Measurements from ENCODE around the gene MRGPRD.

Gene MRGPRD

DNA sequence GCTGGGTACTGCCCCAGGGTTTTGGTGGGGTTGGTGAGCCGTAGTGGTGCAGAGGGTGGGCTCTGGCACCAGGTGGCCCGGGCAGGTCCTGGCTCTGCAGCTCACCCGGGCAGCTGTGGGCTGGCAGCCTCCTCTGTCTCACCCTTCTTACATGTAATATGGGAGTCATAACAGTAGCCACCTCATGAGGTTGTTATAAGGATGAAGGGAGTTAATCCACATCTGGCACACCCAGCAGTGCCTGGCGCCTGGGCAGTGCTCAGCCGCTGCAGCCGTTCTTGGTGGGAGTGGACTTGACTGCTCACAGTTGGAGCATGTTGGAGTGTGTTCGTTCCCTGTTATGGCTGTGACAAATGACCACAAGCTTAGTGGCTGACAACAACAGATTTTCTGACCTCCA lies 48.4 kb downstream of the MRGPRD start:
- peaks cover 86% of the 10 kb centered on the region for H3K36me3 Mint-ChIP-seq (ENCODE audit: low read depth)
- DNase-seq = no peak
- no peaks in the 10 kb centered on the region for H3K4me1 Mint-ChIP-seq (ENCODE audit: low read depth)
- no peak overlapping the region for H3K27ac Mint-ChIP-seq
- no peaks in the 10 kb centered on the region for H3K9me3 Mint-ChIP-seq
- no peaks in the 10 kb centered on the region for H3K27me3 Mint-ChIP-seq
- no peak overlapping the region for H3K4me3 Mint-ChIP-seq

DNA sequence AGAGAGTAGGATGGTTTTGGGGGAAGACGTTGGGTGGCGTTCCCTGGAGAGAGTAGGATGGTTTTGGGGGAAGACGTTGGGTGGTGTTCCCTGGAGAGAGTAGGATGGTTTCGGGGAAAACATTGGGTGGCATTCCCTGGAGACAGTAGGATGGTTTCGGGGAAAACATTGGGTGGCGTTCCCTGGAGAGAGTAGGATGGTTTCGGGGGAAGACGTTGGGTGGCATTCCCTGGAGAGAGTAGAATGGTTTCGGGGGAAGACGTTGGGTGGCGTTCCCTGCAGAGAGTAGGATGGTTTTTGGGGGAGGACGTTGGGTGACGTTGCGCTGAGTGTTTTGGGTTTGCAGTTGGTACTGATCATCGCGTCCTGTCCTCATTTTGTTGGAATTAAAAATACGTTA lies 48.9 kb downstream of the MRGPRD start:
- H3K9me3 Mint-ChIP-seq = peaks cover 2% of the 10 kb centered on the region

GRCh38 chr11:68930991-68931855 lies 49.6 kb downstream of the MRGPRD start:
- Mint-ChIP-seq H3K27ac (no peak overlapping the region), H3K36me3 (ENCODE audit: low read depth) (peaks cover 87% of the 10 kb centered on the region), H3K9me3 (peaks cover 3% of the 10 kb centered on the region), H3K27me3 (no peaks in the 10 kb centered on the region), H3K4me3 (no peak overlapping the region), H3K4me1 (ENCODE audit: low read depth) (no peaks in the 10 kb centered on the region)
- no peak for DNase-seq

More for the DNA sequence above, 48.9 kb downstream of the MRGPRD start:
- Mint-ChIP-seq H3K27ac (no peak overlapping the region), H3K4me3 (no peak overlapping the region), H3K27me3 (no peaks in the 10 kb centered on the region), H3K4me1 (ENCODE audit: low read depth) (no peaks in the 10 kb centered on the region), H3K36me3 (ENCODE audit: low read depth) (peaks cover 86% of the 10 kb centered on the region)
- no peak for DNase-seq
